Tibial nerve (tissue), 4 donors: Measurements from ENCODE around the gene LILRA1.
"Not testable (repeated sequence)": the region's sequence is repeated elsewhere in the genome, so short reads cannot be mapped to it uniquely, and the experiment has no call there.

Source experiments
- EP300 ChIP-seq, 2 donors: sonication (generic); formaldehyde crosslinking; IDR thresholded peaks; one replicate each; pipeline ENCODE4 v1.6.1; 2017; ENCODE audit warnings: antibody characterized with exemption in 2 of 2, mild to moderate bottlenecking in 1 of 2
- TF ChIP-seq, protein P1 (sequence below), 5 experiments: fragments of 200-600 bp in 3 of 5; fragments of 450-650 bp in 2 of 5; sonication (generic) in 3 of 5; IDR thresholded peaks; one replicate each; pipeline ENCODE4 v1.5.1; 2016 to 2019; ENCODE audit warnings: antibody characterized with exemption in 5 of 5, mild to moderate bottlenecking in 3 of 5, moderate library complexity in 2 of 5

DNA sequence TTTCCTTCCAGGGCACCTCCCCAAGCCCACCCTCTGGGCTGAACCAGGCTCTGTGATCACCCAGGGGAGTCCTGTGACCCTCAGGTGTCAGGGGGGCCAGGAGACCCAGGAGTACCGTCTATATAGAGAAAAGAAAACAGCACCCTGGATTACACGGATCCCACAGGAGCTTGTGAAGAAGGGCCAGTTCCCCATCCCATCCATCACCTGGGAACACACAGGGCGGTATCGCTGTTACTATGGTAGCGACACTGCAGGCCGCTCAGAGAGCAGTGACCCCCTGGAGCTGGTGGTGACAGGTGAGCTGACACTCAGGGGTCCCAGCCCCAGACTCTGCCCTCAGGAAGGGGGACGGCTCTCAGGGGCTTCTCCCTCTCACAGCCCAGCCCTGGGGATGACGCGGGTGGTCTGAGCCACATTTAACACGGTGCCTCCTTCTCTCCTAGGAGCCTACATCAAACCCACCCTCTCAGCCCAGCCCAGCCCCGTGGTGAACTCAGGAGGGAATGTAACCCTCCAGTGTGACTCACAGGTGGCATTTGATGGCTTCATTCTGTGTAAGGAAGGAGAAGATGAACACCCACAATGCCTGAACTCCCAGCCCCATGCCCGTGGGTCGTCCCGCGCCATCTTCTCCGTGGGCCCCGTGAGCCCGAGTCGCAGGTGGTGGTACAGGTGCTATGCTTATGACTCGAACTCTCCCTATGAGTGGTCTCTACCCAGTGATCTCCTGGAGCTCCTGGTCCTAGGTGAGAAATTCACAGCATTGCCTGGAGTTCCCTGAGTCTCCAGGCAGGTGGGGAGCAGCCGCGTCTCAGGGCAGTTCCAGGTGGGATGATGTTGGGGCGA, 38.3 kb downstream of the LILRA1 start:
- TF ChIP-seq, protein P1, sequence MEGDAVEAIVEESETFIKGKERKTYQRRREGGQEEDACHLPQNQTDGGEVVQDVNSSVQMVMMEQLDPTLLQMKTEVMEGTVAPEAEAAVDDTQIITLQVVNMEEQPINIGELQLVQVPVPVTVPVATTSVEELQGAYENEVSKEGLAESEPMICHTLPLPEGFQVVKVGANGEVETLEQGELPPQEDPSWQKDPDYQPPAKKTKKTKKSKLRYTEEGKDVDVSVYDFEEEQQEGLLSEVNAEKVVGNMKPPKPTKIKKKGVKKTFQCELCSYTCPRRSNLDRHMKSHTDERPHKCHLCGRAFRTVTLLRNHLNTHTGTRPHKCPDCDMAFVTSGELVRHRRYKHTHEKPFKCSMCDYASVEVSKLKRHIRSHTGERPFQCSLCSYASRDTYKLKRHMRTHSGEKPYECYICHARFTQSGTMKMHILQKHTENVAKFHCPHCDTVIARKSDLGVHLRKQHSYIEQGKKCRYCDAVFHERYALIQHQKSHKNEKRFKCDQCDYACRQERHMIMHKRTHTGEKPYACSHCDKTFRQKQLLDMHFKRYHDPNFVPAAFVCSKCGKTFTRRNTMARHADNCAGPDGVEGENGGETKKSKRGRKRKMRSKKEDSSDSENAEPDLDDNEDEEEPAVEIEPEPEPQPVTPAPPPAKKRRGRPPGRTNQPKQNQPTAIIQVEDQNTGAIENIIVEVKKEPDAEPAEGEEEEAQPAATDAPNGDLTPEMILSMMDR (IDR thresholded peaks at IDR 0.05) = not testable (repeated sequence)
- not testable (repeated sequence) for TF ChIP-seq EP300 (IDR thresholded peaks at IDR 0.05)
